CD14-positive monocyte (primary cell): Measurements from ENCODE around the gene RPLP1. TPM values are rescaled to one million over a fixed set of nuclear protein-coding genes. Genes with fewer than 3 reads are reported as not detected.

Experiments used
- DNase-seq, 3 donors: peaks; one replicate each; pipeline ENCODE4 v3.0.0-alpha.2; 2011 to 2022
- H2AFZ ChIP-seq: 2 replicates; pipeline ENCODE4 v1.6.0; 2012; ENCODE audit warnings: mild to moderate bottlenecking, low read depth, low read length, inconsistent platforms; ENCODE audit not compliant: insufficient read depth, poor library complexity, severe bottlenecking
- H3K27ac ChIP-seq, 2 donors: 1 replicate in 1 of 2; 2 replicates in 1 of 2; pipeline ENCODE4 v1.5.1; 2012 to 2013; ENCODE audit warnings: low read length in 2 of 2, control low read depth in 1 of 2, inconsistent platforms in 1 of 2, low read depth in 1 of 2, mild to moderate bottlenecking in 1 of 2
- H3K27me3 ChIP-seq, 2 donors: one replicate each; pipeline versions ENCODE4 v1.6.0 to v1.6.1; 2011 to 2013; ENCODE audit warnings: low read length in 2 of 2; ENCODE audit not compliant: control insufficient read depth in 2 of 2, insufficient read depth in 2 of 2
- H3K36me3 ChIP-seq, 2 donors: replicated peaks in 1 of 2; 1 replicate in 1 of 2; 2 replicates in 1 of 2; pipeline versions ENCODE4 v1.5.1 to v1.6.1; 2012 to 2013; ENCODE audit warnings: low read length in 2 of 2, control low read depth in 1 of 2, inconsistent platforms in 1 of 2, mild to moderate bottlenecking in 1 of 2; ENCODE audit not compliant: insufficient read depth in 2 of 2, control insufficient read depth in 1 of 2
- H3K4me1 ChIP-seq, 2 donors: 1 replicate in 1 of 2; 2 replicates in 1 of 2; pipeline versions ENCODE4 v1.5.1 to v1.6.1; 2012 to 2013; ENCODE audit warnings: low read length in 2 of 2, control low read depth in 1 of 2, inconsistent platforms in 1 of 2, mild to moderate bottlenecking in 1 of 2, moderate library complexity in 1 of 2; ENCODE audit not compliant: insufficient read depth in 2 of 2, control insufficient read depth in 1 of 2
- H3K4me2 ChIP-seq: replicated peaks from 2 replicates; pipeline ENCODE3; 2012; ENCODE audit warnings: low read length, moderate library complexity, mild to moderate bottlenecking; ENCODE audit not compliant: poor library complexity, severe bottlenecking; ENCODE audit errors: extremely low read depth
- H3K4me3 ChIP-seq, 3 experiments: fragments of 200-600 bp in 1 of 3; sonication (generic) in 1 of 3; replicated peaks in 1 of 3; 1 replicate in 2 of 3; 2 replicates in 1 of 3; pipeline ENCODE4 v1.5.1; 2011 to 2013; ENCODE audit warnings: low read length in 3 of 3, mild to moderate bottlenecking in 3 of 3, control low read depth in 2 of 3, low read depth in 2 of 3, inconsistent platforms in 1 of 3, moderate library complexity in 1 of 3
- H3K79me2 ChIP-seq: 2 replicates; pipeline ENCODE4 v1.6.0; 2012; ENCODE audit warnings: mild to moderate bottlenecking, control low read depth, inconsistent platforms, low read length, moderate library complexity; ENCODE audit not compliant: insufficient read depth
- H3K9ac ChIP-seq: 2 replicates; pipeline ENCODE4 v1.6.0; 2017; ENCODE audit warnings: low read length, mild to moderate bottlenecking; ENCODE audit not compliant: insufficient read depth, poor library complexity, severe bottlenecking
- H3K9me3 ChIP-seq, 2 donors: replicated peaks in 1 of 2; 1 replicate in 1 of 2; 2 replicates in 1 of 2; pipeline versions ENCODE4 v1.5.1 to v1.6.1; 2012 to 2013; ENCODE audit warnings: low read length in 2 of 2, control low read depth in 1 of 2; ENCODE audit not compliant: control insufficient read depth in 1 of 2, insufficient read depth in 1 of 2
- H4K20me1 ChIP-seq: 2 replicates; pipeline ENCODE4 v1.6.0; 2012; ENCODE audit warnings: mild to moderate bottlenecking, low read length, control low read depth, moderate library complexity; ENCODE audit not compliant: insufficient read depth
- H3K27ac Mint-ChIP-seq, 7 donors: one replicate each; pipeline ENCODE4 v1.8.0; 2020; ENCODE audit warnings: mild to moderate bottlenecking in 7 of 7, mixed read lengths in 7 of 7, moderate library complexity in 6 of 7, inconsistent platforms in 2 of 7
- H3K27me3 Mint-ChIP-seq, 3 donors: one replicate each; pipeline ENCODE4 v1.8.0; 2021 to 2022; ENCODE audit warnings: low read depth in 3 of 3, mild to moderate bottlenecking in 3 of 3, mixed read lengths in 3 of 3, moderate library complexity in 3 of 3, inconsistent platforms in 1 of 3
- H3K36me3 Mint-ChIP-seq, 2 donors: one replicate each; pipeline ENCODE4 v1.8.0; 2020; ENCODE audit warnings: mixed read lengths in 2 of 2, inconsistent platforms in 1 of 2, mild to moderate bottlenecking in 1 of 2
- H3K4me1 Mint-ChIP-seq: one replicate; pipeline ENCODE4 v1.8.0; 2020; ENCODE audit warnings: mild to moderate bottlenecking, mixed read lengths
- H3K4me3 Mint-ChIP-seq, 2 donors: one replicate each; pipeline ENCODE4 v1.8.0; 2020; ENCODE audit warnings: mild to moderate bottlenecking in 2 of 2, mixed read lengths in 2 of 2, moderate library complexity in 1 of 2
- H3K9me3 Mint-ChIP-seq, 7 donors: one replicate each; pipeline ENCODE4 v1.8.0; 2020 to 2022; ENCODE audit warnings: mixed read lengths in 7 of 7, mild to moderate bottlenecking in 6 of 7, moderate library complexity in 6 of 7, inconsistent platforms in 2 of 7
- CTCF ChIP-seq: fragments of 200-600 bp; IDR thresholded peaks from one replicate; pipeline ENCODE4 v1.8.0; 2022; ENCODE audit warnings: antibody characterized with exemption, mild to moderate bottlenecking
- WGBS: methylation state at CpG from one replicate; pipeline ENCODE4 v1.1.5; 2013; ENCODE audit warnings: missing lambda C conversion rate; ENCODE audit not compliant: insufficient coverage; 5-methylcytosine and 5-hydroxymethylcytosine counted together
- intact Hi-C, 2 donors: fragments of 100-400 bp; cut with micrococcal nuclease; formaldehyde crosslinking; loops; one replicate each; pipeline versions ENCODE4 v1.15.0 to v1.15.1; 2023
- polyA plus RNA-seq, 3 donors: library from polyadenylated mRNA; depleted of rRNA in 1 of 3; unstranded in 2 of 3; stranded (reverse) in 1 of 3; fragments of 300-500 nt in 2 of 3; fragments of >200 nt in 1 of 3; fragmentation: Illumina TruSeq in 2 of 3; gene quantifications; 1 replicate in 2 of 3; 2 replicates in 1 of 3; pipeline ENCODE4 v1.2.3, GENCODE V29; 2012 to 2021

RPLP1 gene
- polyA plus RNA-seq, 3 donors, result 1,140 to 1,235 (median 1,177) TPM

- H3K9ac ChIP-seq, result no peak overlapping the region
- no peaks in the 10 kb centered on the region for H4K20me1 ChIP-seq
- no peak for DNase-seq
- Mint-ChIP-seq H3K9me3 (peaks cover 2 to 7% (median 5%) of the 10 kb centered on the region in 7 donors), H3K27me3 (peaks cover 4 to 8% (median 5%) of the 10 kb centered on the region in 3 donors), H3K36me3 (no peaks in the 10 kb centered on the region), H3K4me1 (peaks cover 2% of the 10 kb centered on the region), H3K4me3 (peak overlapping the region in 1 of 2 donors; percentile 57), H3K27ac (peak overlapping the region in 1 of 7 donors; percentile 75)
- H3K9me3 ChIP-seq, result peaks cover under 1 to 5% of the 10 kb centered on the region in 2 donors
- H3K27me3 ChIP-seq, result no peaks in the 10 kb centered on the region
- H3K27ac ChIP-seq, result no peak overlapping the region
- intact Hi-C loops, result loop anchor here (5.0 to 10.0 kb wide), 6 partner anchors 590 to 1340 kb away; partner anchors contain the start of gene TLE3 (in 1 of the 2)
- 100% methylated on average over 5 of the region's 7 CpGs for WGBS
- H3K36me3 ChIP-seq, result no peaks in the 10 kb centered on the region
- no peaks in the 10 kb centered on the region for H3K79me2 ChIP-seq
- no peaks in the 10 kb centered on the region for H3K4me1 ChIP-seq
- H3K4me2 ChIP-seq, result no peak overlapping the region
- no peak for TF ChIP-seq CTCF
- no peak overlapping the region for H2AFZ ChIP-seq
- no peak overlapping the region for H3K4me3 ChIP-seq
Observed at GRCh38 chr15:69474846-69475455, 22.3 kb downstream of the RPLP1 start.

- Mint-ChIP-seq H3K4me1 (peaks cover 4% of the 10 kb centered on the region), H3K36me3 (no peaks in the 10 kb centered on the region), H3K27ac (no peak overlapping the region), H3K9me3 (peaks cover 3 to 8% (median 5%) of the 10 kb centered on the region in 7 donors), H3K27me3 (peaks cover 4 to 7% (median 5%) of the 10 kb centered on the region in 3 donors), H3K4me3 (no peak overlapping the region)
- no peaks in the 10 kb centered on the region for H4K20me1 ChIP-seq
- no peak overlapping the region for H3K4me3 ChIP-seq
- WGBS, result 96% methylated on average over 4 of the region's 8 CpGs
- no peak overlapping the region for H3K9ac ChIP-seq
- H3K9me3 ChIP-seq, result peaks cover 2 to 6% of the 10 kb centered on the region in 2 donors
- H3K79me2 ChIP-seq, result no peaks in the 10 kb centered on the region
- TF ChIP-seq CTCF, result peak; percentile 97
- H2AFZ ChIP-seq, result no peak overlapping the region
- H3K27ac ChIP-seq, result no peak overlapping the region
- no peaks in the 10 kb centered on the region for H3K27me3 ChIP-seq
- no peaks in the 10 kb centered on the region for H3K36me3 ChIP-seq
- no peak overlapping the region for H3K4me2 ChIP-seq
- intact Hi-C loops, result loop anchor here (5.0 to 10.0 kb wide), 6 partner anchors 589 to 1339 kb away; partner anchors contain the start of gene TLE3 (in 1 of the 2)
- DNase-seq, result peak; percentile 63 to 74 (median 66)
- no peaks in the 10 kb centered on the region for H3K4me1 ChIP-seq
Observed at GRCh38 chr15:69475769-69476358, 23.2 kb downstream of the RPLP1 start.
